GM18517 (cell line): ENCODE data around the gene AHRR.
"Not testable (repeated sequence)": the region's sequence is repeated elsewhere in the genome, so short reads cannot be mapped to it uniquely, and the experiment has no call there.

Experiments used
- ATAC-seq: cut with Tn5 transposase; IDR thresholded peaks from one replicate; pipeline ENCODE4 v1.9.1; 2021; ENCODE audit warnings: mild to moderate bottlenecking, moderate library complexity; ENCODE audit not compliant: unreplicated experiment

Gene AHRR

DNA sequence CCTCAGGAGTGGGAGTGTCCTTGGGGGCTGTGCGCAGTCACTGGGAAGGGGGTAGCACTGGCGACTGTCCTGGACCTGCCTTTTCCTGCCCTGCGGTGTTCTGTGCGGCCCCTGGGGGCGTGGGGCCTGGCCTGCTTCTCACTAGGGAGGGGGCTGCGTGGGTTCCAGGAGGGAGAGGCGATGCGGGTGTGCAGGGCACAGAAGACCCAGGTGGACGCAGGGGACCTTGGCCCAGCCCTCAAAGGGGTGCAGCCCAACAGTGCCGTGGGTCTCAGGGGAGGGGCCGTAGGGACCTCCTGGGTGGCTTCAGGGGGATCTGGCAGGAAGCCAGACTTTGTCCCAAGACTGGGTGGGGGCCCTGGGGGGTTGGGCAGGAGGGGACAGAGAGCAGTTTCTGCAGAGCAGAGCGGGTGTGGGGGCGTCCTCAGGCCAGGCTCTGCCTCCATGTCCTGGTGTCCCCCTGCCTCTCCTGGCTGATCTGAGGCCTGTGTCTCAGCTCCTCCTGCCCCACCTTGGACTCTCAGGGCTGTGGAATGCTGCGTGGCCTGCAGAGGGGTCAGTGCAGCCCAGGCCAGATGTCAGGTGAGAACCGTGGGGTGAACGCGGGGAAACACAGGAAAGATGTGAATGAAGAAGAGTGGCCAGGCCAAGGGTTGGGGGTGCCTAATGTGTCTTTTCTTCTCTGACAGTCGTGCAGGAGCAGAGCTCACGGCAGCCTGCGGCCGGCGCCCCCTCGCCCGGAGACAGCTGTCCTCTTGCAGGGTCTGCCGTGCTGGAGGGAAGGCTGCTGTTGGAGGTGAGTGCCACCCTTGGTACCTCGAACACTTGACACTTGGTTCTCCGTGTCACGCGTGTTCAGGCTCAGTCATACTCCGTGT is 54.6 kb downstream of the AHRR start:
- no peak for ATAC-seq

DNA sequence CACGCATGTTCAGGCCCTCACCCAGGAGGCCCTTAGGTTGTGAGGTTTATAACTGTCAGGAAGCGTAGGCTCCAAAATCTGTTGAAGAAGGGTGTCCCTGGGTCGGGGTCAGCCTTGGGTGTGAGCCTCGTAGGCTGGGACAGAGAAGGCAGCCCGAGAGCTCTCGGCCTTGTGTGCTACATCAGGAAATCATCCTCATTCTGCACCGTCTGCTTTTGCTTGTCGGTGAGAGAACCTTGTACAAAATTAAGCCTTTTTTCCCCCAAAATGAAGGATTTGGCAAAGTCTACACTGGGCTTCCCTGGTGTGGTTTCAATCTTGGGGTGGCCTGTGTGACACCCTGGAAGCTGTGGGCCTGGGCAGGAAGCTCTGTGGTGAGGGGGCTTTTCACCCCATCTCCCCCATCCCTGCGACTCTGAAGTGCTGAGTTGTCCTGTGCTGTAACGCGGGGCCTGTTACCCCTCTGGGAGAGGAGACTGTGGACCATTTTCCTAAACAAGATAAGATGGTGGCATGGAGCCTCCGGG is 55.3 kb downstream of the AHRR start:
- ATAC-seq = no peak

DNA sequence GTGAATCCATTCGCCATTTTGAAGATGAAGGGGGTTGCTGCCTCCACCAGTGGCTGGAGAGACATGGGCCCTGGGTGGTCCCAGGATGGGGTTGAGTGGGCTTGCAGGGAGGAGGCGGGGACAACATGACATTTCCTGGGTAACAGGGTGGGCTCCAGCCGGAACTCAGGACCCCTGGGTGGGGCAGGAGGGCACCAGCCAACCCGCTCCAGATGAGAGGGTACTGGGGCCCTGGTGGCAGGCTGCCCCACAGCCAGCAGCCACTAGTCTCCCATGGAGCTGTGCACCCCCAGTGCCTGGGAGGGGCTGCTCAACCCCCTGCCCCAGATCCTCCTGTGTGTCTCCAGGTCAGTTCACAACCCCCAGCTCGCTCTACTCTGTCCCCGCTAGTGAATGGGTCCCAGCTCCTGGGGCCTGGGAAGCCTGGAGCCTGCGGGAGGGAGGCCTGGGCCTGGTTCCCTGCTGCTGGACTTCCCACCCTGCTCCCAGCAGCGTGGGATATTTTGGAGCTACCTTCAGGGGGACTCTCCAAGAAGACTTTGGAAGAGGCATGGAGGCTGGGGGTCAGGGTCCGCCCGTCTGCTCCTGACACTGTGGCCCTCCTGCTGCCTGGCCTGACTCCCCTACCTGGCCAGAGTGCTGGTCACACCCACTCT is 55.9 kb downstream of the AHRR start:
- ATAC-seq = no peak

DNA sequence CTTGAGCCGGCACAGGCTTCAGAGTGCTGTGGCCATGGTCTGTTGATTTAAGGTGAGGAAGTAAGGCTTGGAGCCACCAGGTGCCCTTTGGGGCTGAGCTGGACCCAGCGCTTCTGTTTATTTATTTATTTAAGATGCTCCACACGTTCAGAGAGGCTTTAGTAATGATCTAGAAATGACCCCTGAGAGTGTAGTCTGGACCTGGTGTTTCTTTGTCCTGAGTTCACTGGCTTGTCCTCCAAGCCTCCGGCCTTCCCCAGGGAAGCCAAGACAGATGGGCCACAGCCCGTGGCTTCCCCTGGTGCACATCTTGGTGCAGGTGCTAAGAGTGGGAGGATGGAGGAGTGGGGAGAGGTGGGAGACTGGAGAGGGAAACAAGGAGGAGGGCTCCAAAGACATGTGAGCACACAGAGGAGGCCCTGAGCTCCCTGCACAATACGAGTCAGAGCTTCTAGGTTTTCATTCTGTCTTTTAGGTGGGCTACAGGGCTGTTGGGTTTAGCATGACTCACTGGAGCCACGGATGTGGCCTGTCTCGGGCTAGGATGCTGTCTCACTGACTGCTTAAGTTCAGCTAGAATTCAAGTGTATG is 56.9 kb downstream of the AHRR start:
- no peak for ATAC-seq

DNA sequence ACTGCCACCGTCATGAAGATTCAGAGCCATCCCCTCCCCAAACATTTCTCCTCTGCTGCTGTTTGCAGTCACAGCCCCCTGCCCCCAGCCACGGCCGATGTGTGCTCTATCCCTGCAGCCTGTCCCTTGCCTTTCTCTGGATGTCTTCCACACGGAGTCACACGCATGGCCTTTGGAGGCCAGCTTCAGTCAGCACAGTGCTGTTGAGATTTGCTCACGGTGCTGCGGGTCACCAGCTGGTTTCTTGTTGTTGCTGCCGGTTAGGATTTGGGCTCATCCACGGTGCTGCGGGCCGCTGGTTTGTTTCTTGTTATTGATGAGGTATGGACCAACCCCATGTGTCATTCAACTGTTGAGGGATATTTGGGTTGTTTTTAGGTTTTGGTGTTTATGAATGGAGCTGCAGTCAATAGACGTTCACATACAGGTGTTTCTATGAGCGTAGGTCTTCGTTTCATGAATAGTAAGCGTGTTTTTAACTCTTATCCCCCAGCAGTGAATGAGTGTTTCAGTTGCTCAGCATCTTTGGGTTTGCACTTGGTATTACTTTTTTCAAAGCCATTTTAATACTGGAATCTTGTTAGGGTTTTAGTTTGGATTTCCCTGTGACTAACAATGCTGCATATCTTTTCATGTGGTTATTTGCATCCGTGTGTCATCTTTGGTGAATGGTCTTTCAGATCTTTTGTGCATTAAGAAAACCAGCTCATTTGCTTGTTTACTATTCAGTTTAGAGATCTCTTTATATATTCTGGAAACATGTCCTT is 57.6 kb downstream of the AHRR start:
- ATAC-seq = no peak

DNA sequence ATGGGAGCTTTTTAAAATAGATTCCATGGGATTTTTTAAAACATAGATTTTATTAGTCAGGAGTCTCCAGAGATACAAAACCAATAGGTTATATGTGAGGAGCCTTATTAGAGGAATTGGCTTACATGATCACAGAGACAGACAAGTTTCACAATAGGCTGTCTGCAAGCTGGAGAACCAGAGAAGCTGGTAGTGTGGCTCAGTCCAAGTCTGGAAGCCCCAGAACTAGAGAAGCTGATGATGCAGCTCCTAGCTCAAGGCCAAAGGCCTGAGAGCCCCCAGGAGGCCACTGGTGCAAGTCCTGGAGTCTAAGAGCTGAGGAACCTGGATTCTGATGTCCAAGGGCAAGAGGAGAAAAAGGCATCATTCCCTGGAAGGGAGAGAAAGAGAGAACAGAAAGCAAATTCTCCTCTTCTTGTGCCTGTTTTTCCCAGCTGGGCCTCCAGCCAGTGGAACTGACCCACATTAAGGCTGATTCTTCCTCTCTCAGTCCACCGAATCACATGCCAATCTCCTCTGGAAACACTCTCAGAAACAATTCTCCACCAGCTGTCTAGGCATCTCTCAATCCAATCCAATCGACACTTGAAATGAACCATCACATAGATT is 59.3 kb downstream of the AHRR start:
- no peak for ATAC-seq

DNA sequence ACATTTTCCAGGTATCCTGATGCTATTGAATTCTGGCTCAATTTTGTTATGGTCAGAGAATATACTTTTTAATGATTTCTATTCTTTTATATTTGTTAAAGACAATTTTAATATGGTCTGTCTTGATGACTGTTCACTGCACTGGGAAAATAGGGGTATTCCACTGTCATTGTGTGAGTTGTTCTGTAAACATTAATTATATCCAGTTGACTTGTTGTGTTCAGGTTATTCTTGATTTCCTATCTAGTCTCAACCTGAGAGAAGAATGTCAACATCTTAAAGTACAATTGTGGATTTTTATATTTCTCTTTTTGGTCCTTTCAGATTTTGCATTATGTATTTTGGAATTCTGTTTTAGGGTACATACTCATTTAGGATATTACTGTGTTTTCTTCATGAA is 61.6 kb downstream of the AHRR start:
- ATAC-seq = no peak

DNA sequence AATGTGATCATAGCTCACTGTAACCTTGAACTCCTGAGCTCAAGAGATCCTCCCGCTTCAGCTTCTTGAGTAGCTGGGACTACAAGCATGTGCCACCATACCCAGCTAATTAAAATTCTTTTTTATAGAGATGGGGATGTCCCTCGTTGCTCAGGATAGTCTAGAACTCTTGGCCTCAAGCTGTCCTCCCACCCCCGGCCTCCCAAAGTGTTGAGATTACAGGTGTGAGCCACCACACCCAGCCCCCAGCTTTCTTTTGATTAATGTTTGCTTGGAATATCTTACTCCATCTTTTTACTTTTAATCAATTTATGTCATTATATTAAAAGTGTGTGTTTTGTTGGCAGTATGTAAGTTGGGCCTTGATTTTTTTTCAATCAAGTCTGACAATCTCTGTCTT is 62.1 kb downstream of the AHRR start:
- no peak for ATAC-seq

DNA sequence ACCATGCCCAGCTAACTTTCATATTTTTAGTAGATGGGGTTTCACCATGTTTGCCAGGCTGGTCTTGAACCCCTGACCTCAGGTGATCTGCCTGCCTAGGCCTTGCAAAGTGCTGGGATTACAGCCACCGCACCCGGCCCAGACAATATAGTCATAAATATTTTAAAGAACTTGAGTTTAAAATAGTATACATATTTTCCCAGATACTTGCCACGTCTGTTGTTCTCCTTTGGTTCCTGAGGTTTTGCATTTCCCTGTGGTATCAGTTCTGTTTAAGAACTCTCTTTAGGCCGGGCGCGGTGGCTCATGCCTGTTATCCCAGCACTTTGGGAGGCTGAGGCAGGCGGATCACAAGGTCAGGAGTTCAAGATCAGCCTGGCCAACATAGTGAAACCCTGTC is 63.1 kb downstream of the AHRR start:
- not testable (repeated sequence) for ATAC-seq

DNA sequence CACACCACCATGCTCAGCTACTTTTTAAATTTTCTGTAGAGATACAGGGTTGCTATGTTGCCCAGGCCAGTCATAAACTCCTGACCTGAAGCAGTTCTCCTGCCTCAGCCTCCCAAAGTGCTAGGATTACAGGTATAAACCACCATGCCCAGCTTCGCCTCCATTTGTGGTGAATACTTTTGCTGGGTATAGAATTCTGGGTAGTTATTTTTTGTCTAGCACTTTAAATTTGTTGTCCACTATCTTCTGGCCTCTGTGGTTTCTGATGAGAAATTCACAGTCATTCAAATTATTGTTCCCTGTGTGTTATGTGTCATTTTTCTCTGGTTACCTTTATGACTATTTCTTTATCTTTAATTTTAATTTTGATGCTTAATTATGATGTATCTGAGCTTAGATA is 63.8 kb downstream of the AHRR start:
- ATAC-seq = no peak

DNA sequence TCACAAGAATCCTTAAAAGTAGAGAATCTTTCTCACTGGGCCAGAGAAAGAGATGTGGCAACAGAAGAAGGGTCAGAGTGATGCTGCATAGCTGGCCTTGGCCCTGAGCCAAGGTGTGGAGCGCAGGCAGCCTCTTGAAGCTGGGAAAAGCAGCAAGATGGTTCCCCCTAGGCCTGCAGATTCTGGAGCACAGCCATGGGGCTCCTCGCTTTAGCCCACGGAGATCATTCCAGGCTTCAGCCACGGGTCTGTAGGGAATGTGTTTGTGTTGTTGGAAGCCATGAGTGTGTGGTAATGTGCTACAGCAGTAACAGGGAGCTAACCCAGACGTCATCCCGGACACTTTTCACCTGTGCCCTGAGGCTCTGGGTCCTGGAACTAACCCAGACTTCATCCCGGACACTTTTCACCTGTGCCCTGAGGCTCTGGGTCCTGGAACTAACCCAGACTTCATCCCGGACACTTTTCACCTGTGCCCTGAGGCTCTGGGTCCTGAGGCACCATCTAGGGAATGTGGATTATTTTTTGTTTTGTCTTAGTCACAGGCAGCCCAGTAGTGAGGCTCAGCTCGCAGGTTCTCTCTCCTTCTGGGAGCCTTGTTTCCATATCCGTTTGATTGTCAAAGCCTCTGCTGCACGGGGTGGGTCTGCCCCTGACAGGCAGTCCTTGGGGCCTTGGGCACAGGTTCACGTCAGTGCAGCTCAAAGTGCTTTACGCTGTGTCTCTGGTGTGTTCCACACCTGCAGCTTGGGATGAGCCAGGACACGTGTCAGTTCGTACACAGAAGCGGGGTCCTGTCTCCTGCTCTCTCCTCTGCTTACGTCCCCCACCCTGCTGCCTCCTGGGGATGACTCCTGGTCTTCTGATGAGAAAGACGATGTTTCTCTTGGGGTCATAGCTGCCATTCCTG is 65.2 kb downstream of the AHRR start:
- ATAC-seq = no peak

DNA sequence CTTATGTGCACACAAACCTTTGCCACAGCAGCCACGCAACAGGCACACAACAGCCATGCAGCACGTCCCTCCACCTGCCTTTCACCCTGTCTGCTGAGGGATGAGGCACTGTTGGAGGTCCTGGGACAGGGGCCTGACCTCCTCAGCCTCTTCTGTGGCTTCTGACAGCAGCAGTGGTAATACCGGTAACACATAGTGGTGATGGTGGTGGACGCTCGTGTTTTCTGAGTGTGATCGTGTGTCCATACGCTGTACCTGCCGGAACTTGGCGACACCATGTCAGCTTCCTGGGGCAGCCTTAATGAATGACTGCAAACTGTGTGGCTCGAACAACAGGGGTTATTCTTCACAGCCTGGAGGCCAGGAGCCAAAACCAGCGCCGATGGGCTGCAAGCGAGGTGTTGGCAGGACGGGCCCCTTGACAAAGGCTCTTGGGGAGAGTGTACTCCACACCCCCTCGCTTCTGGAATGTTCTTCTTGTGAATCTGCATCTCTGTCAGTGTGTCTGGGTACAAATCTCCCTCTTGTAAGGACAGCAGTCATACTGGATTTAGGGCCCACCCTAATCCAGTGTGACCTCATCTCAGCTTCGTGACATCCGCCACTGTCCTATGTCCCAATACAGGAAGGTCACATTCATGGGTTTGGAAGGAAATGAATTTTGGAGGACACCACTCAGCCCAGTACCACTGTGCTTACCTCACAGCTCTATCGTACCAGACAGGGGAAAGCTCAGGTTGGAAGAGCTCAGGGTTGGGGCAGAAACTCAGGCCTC is 66.2 kb downstream of the AHRR start:
- no peak for ATAC-seq

DNA sequence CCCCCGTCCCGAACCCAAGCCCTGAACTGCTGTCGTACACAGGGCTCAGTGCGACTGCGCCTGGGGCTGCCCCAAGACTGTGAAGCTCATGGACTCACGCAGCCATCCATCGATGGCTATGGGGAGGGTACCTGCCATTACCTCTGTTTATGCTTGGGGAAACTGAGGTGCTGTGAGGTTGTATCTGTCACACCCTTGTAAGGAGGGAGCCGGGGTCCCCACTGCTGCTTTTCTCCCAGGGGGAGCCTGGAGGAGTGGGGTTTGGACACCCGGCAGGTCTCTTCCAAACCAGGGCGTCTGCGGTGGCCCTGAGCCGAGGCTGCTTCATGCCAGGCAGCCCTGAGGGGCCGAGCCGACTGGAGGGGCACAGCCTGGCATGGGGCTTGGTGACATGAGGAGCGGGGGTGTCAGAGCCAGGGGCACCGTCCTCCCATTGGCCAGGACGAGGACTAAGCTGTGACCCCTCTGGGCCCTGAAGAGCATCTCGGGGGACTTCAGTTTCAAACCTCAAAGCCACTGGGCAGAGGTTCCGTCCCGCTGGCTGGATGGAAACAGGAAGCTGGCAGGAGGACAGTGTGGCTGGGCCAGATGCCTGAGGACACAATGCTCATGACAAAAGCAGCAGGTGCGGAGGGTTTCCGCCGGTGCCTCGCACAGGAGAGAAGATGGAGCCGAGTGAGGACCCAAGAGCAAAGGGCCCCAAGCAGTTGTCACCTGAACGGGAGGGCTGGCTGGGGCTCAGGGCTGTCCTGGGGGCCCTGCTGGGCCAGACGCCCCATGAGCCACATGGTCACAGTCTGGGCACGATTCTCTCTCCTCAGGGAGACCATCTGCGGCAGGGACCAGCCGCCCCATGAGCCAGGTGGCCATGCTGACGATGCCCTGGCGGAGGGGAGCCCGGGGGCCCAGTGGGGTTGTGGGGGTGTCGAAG is 67.0 kb downstream of the AHRR start:
- ATAC-seq = no peak

DNA sequence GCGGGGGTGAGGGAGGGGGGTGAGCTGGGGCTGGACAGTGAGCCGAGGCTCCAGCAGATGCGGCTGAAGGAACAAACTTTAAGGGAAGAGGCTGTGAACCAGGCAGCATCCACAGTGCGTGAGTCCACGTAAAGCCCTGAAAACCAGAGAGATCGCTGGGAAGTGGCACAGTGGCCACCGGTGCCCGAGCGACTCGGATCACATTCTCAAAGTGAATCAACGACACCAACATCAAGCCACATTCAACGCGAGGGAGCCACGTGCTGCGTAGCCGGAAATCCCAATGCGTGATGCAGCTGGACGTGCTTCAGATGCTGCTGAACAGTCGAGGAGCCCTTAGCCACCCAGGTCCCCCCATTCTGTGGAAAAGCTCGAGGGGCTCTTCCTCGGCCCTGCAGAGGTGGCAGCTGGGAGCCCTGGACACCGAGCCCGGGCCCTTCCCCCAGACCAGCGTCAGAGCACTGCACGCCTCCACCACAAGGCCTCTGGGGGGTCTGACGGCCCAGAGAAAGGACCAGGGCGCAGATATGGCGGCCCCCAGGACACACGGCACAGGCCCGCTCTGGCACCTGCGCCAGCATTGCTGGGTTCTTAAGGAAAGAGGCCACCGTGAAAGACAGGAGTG is 67.8 kb downstream of the AHRR start:
- ATAC-seq = no peak

DNA sequence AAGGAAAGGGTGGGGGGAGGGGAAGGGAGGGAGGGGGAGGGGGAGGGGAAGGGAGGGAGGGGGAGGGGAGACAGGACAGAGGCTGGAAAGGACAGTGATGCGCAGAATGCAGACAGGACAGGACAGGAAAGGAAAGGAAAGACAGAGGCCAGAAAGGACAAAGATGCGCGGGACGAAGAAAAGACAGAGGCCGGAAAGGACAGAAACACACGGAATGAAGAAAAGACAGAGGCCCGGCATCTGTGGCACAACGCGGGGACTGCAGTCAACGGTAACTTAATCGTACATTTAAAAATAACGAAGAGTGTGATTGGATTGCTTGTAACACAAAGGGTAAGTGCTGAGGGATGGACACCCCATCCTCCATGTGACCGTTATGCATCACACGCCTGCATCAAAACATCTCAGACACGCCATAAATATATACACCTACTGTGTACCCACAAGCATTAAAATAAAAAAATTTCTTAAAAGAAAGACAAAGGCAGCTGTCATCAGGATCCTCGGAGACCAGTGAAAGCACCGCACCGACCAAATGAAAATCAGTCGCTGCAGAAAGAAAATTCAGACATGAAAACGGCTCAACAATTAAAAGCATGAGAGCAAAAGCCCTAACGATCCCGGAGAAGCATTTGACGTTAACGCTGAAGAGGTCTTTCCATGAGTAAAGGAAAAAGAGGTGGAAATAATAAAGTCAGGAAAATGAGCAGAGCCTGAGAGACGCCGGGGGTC is 68.5 kb downstream of the AHRR start:
- ATAC-seq = no peak

DNA sequence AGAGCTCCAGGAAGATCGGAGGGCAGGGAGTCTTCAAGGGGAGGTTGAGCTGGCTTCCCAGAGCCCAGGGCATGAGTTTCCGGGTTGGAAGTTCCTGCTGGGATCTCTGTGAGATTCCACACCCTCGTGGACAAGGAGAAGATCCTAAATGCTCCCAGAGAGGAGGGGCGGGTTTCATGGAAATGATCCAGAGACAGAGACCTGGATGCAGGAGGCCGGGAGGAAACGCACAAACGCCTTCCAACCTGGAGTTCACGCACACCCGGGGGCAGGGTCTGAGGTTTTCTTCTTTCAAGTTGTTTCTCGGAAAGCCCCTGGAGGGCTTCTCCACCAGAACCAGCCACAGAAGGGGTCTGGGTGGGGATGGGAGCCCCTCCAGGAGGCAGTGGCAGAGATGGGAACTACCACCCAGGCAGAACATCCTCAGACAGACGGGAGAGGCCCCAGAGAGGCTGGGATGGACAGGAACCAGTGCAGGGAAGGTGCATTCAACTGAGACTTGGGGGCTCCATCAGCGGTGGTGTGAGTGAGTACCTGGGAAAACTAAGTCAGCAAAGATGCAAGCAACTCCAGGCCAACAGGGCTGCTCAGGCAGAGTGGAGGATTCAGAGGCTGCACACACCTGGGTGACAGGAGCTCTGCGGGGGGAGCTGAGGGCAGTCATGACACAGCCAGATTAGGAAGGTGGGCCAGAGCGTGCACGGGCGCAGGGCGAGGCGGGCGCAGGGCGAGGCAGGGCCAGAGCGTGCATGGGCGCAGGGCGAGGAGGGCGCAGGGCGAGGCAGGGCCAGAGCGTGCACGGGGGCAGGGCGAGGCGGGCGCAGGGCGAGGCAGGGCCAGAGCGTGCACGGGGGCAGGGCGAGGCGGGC is 69.3 kb downstream of the AHRR start:
- ATAC-seq = no peak
